Gastrocnemius medialis (tissue), 4 donors: Measurements from ENCODE around the gene CEP78. TPM values are rescaled to one million over a fixed set of nuclear protein-coding genes. Genes with fewer than 3 reads are reported as not detected.

ENCODE experiments used
- ATAC-seq, 2 donors: fragments of 150-250 bp; one replicate each; pipeline ENCODE4 v1.9.1; 2016
- DNase-seq, 2 donors: peaks; one replicate each; pipeline ENCODE4 v3.0.0-alpha.2; 2019
- H3K27ac ChIP-seq, 4 donors: fragments of 200-600 bp; sonication (generic); 1 replicate in 1 of 4; 2 replicates in 3 of 4; pipeline ENCODE4 v1.5.1; 2016 to 2018; ENCODE audit warnings: mild to moderate bottlenecking in 2 of 4, moderate library complexity in 1 of 4
- H3K27me3 ChIP-seq, 3 donors: fragments of 200-600 bp; sonication (generic) in 2 of 3; 1 replicate in 1 of 3; 2 replicates in 2 of 3; pipeline versions ENCODE4 v1.5.1 to v1.6.0; 2016 to 2019; ENCODE audit warnings: mild to moderate bottlenecking in 1 of 3, moderate library complexity in 1 of 3
- H3K36me3 ChIP-seq, 2 donors: fragments of 200-600 bp; sonication (generic) in 1 of 2; one replicate each; pipeline ENCODE4 v1.5.1; 2017 to 2018
- H3K4me1 ChIP-seq, 2 donors: fragments of 200-600 bp; sonication (generic) in 1 of 2; one replicate each; pipeline ENCODE4 v1.5.1; 2016 to 2017; ENCODE audit warnings: mild to moderate bottlenecking in 2 of 2
- H3K4me3 ChIP-seq, 4 donors: fragments of 200-600 bp; sonication (generic) in 3 of 4; 1 replicate in 1 of 4; 2 replicates in 3 of 4; pipeline ENCODE4 v1.5.1; 2016 to 2019; ENCODE audit warnings: mild to moderate bottlenecking in 2 of 4
- H3K9me3 ChIP-seq, 3 donors: fragments of 200-600 bp; sonication (generic) in 2 of 3; 1 replicate in 1 of 3; 2 replicates in 2 of 3; pipeline ENCODE4 v1.5.1; 2016 to 2019
- CTCF ChIP-seq, 5 experiments: fragments of 450-650 bp in 3 of 5; fragments of 200-600 bp in 2 of 5; sonication (generic) in 2 of 5; IDR thresholded peaks in 4 of 5; conservative IDR thresholded peaks in 1 of 5; 1 replicate in 4 of 5; 2 replicates in 1 of 5; pipeline ENCODE4 v1.5.1; 2016 to 2019; ENCODE audit warnings: antibody characterized with exemption in 5 of 5, mild to moderate bottlenecking in 3 of 5, moderate library complexity in 3 of 5
- POLR2A ChIP-seq, 2 donors: fragments of 450-650 bp; IDR thresholded peaks; one replicate each; pipeline ENCODE4 v1.6.1; 2017; ENCODE audit warnings: antibody characterized with exemption in 2 of 2, mild to moderate bottlenecking in 2 of 2, moderate library complexity in 2 of 2
- in situ Hi-C, 4 donors: fragments of 200-750 bp; cut with MboI; loops; one replicate each; pipeline versions ENCODE4 v1.15.0 to v1.8.0; 2017; ENCODE audit warnings: low sequenced_read_pairs in 4 of 4
- intact Hi-C: fragments of 100-400 bp; cut with DNase I; formaldehyde crosslinking; loops from one replicate; pipeline ENCODE4 v1.15.1; 2023; ENCODE audit warnings: low total_unique reads
- total RNA-seq, 4 donors: library from RNA; depleted of rRNA; stranded (reverse); fragments of >200 nt; gene quantifications; one replicate each; pipeline versions ENCODE4 v1.1.0 to v1.2.3, GENCODE V29; 2016

The CEP78 gene
- total RNA-seq, 4 donors from 2014 or later = 2.1 to 2.8 (median 2.5) TPM

- in situ Hi-C loops = no loop called here
- no peaks in the 10 kb centered on the region for H3K9me3 ChIP-seq
- intact Hi-C loops = no loop called here
- no peak for ATAC-seq
- no peaks in the 10 kb centered on the region for H3K27me3 ChIP-seq
- H3K4me1 ChIP-seq = no peaks in the 10 kb centered on the region
- no peak overlapping the region for H3K27ac ChIP-seq
- no peak overlapping the region for H3K4me3 ChIP-seq
- no peak for DNase-seq
- no peaks in the 10 kb centered on the region for H3K36me3 ChIP-seq
- no peak for TF ChIP-seq CTCF (IDR thresholded peaks at IDR 0.05 in 4 of 5, conservative IDR thresholded peaks at IDR 0.05 in 1 of 5)
- no peak for TF ChIP-seq POLR2A (IDR thresholded peaks at IDR 0.05)
Observed at GRCh38 chr9:78307360-78307759, 71.5 kb downstream of the CEP78 start.

- intact Hi-C loops (no loop called here), in situ Hi-C loops (no loop called here)
- TF ChIP-seq CTCF (IDR thresholded peaks at IDR 0.05 in 4 of 5, conservative IDR thresholded peaks at IDR 0.05 in 1 of 5) (no peak), POLR2A (IDR thresholded peaks at IDR 0.05) (no peak)
Observed at GRCh38 chr9:78309066-78309465, 73.2 kb downstream of the CEP78 start.

GRCh38 chr9:78311075-78311474, 75.2 kb downstream of the CEP78 start:
- no peaks in the 10 kb centered on the region for H3K36me3 ChIP-seq
- intact Hi-C loops = no loop called here

More at GRCh38 chr9:78309066-78309465, 73.2 kb downstream of the CEP78 start:
- H3K9me3 ChIP-seq = no peaks in the 10 kb centered on the region
- H3K27me3 ChIP-seq = no peaks in the 10 kb centered on the region
- H3K4me1 ChIP-seq = no peaks in the 10 kb centered on the region
- H3K27ac ChIP-seq = no peak overlapping the region
- DNase-seq = no peak
- no peak overlapping the region for H3K4me3 ChIP-seq
- no peaks in the 10 kb centered on the region for H3K36me3 ChIP-seq
- ATAC-seq = no peak

GRCh38 chr9:78311886-78312524, 76.1 kb downstream of the CEP78 start:
- DNase-seq = no peak
- ATAC-seq = no peak
- H3K4me1 ChIP-seq = no peaks in the 10 kb centered on the region
- no peak overlapping the region for H3K4me3 ChIP-seq
- no peaks in the 10 kb centered on the region for H3K27me3 ChIP-seq
- intact Hi-C loops (no loop called here), in situ Hi-C loops (no loop called here)
- TF ChIP-seq CTCF (IDR thresholded peaks at IDR 0.05 in 4 of 5, conservative IDR thresholded peaks at IDR 0.05 in 1 of 5) = no peak
- no peak for TF ChIP-seq POLR2A (IDR thresholded peaks at IDR 0.05)
- H3K9me3 ChIP-seq = no peaks in the 10 kb centered on the region
- H3K27ac ChIP-seq = no peak overlapping the region
- no peaks in the 10 kb centered on the region for H3K36me3 ChIP-seq

More at GRCh38 chr9:78311075-78311474, 75.2 kb downstream of the CEP78 start:
- Histone ChIP-seq H3K4me3 (no peak overlapping the region), H3K27ac (no peak overlapping the region), H3K4me1 (no peaks in the 10 kb centered on the region), H3K27me3 (no peaks in the 10 kb centered on the region), H3K9me3 (no peaks in the 10 kb centered on the region)
- DNase-seq = no peak
- TF ChIP-seq POLR2A (IDR thresholded peaks at IDR 0.05) = no peak
- TF ChIP-seq CTCF (IDR thresholded peaks at IDR 0.05 in 4 of 5, conservative IDR thresholded peaks at IDR 0.05 in 1 of 5) = no peak
- ATAC-seq = no peak
- in situ Hi-C loops = no loop called here

- Histone ChIP-seq H3K4me1 (no peaks in the 10 kb centered on the region), H3K4me3 (no peak overlapping the region), H3K27me3 (no peaks in the 10 kb centered on the region), H3K27ac (no peak overlapping the region), H3K9me3 (no peaks in the 10 kb centered on the region), H3K36me3 (no peaks in the 10 kb centered on the region)
- ATAC-seq (no peak), DNase-seq (no peak)
- intact Hi-C loops = no loop called here
- in situ Hi-C loops = no loop called here
- TF ChIP-seq POLR2A (IDR thresholded peaks at IDR 0.05) (no peak), CTCF (IDR thresholded peaks at IDR 0.05 in 4 of 5, conservative IDR thresholded peaks at IDR 0.05 in 1 of 5) (no peak)
Observed at GRCh38 chr9:78314550-78314949, 78.7 kb downstream of the CEP78 start.
